Trophoblast cell (in vitro differentiated cells and primary cell): ENCODE data around the gene PCGF3. TPM values are rescaled to one million over a fixed set of nuclear protein-coding genes. Genes with fewer than 3 reads are reported as not detected.
A peak's percentile ranks its signal among the peaks of the same experiment; 100 is the strongest.

Experiments used
- DNase-seq, 2 donors: peaks; one replicate each; pipeline ENCODE4 v3.0.0-alpha.2; 2016
- H2AFZ ChIP-seq: 2 replicates; pipeline ENCODE4 v1.6.1; 2013; ENCODE audit warnings: low read length, moderate library complexity, mild to moderate bottlenecking; ENCODE audit not compliant: insufficient read depth, poor library complexity
- H2AK5ac ChIP-seq: 2 replicates; pipeline ENCODE4 v1.6.1; 2013; ENCODE audit warnings: mild to moderate bottlenecking, low read length
- H2BK120ac ChIP-seq: 2 replicates; pipeline ENCODE4 v1.6.1; 2013; ENCODE audit warnings: low read length, mild to moderate bottlenecking, moderate library complexity; ENCODE audit not compliant: insufficient read depth, poor library complexity
- H2BK12ac ChIP-seq: 2 replicates; pipeline ENCODE4 v1.6.1; 2013; ENCODE audit warnings: mild to moderate bottlenecking, low read length, moderate library complexity
- H2BK5ac ChIP-seq: 2 replicates; pipeline ENCODE4 v1.6.1; 2013; ENCODE audit warnings: low read length, low read depth, moderate library complexity, mild to moderate bottlenecking; ENCODE audit not compliant: poor library complexity
- H3K14ac ChIP-seq: 2 replicates; pipeline ENCODE4 v1.6.1; 2013; ENCODE audit warnings: mild to moderate bottlenecking, low read length
- H3K18ac ChIP-seq: 2 replicates; pipeline ENCODE4 v1.6.1; 2013; ENCODE audit warnings: mild to moderate bottlenecking, low read length
- H3K23ac ChIP-seq: 2 replicates; pipeline ENCODE4 v1.6.1; 2013; ENCODE audit warnings: low read length
- H3K27ac ChIP-seq: 2 replicates; pipeline ENCODE4 v1.5.1; 2013; ENCODE audit warnings: low read depth, mild to moderate bottlenecking, inconsistent platforms, low read length, moderate library complexity
- H3K27me3 ChIP-seq: 2 replicates; pipeline ENCODE4 v1.6.1; 2013; ENCODE audit warnings: inconsistent platforms, mild to moderate bottlenecking, low read length, moderate library complexity; ENCODE audit not compliant: insufficient read depth
- H3K36me3 ChIP-seq, 2 experiments: 1 replicate in 1 of 2; 2 replicates in 1 of 2; pipeline ENCODE4 v1.6.1; 2013; ENCODE audit warnings: low read length in 2 of 2, mild to moderate bottlenecking in 2 of 2, moderate library complexity in 1 of 2; ENCODE audit not compliant: insufficient read depth in 2 of 2, control insufficient read depth in 1 of 2
- H3K4ac ChIP-seq: 2 replicates; pipeline ENCODE4 v1.6.1; 2013; ENCODE audit warnings: low read depth, mild to moderate bottlenecking, low read length, moderate library complexity
- H3K4me1 ChIP-seq, 2 experiments: 1 replicate in 1 of 2; 2 replicates in 1 of 2; pipeline ENCODE4 v1.6.1; 2013; ENCODE audit warnings: low read length in 2 of 2, mild to moderate bottlenecking in 2 of 2, moderate library complexity in 1 of 2; ENCODE audit not compliant: insufficient read depth in 2 of 2, control insufficient read depth in 1 of 2
- H3K4me2 ChIP-seq: 2 replicates; pipeline ENCODE4 v1.6.1; 2013; ENCODE audit warnings: inconsistent platforms, mild to moderate bottlenecking, low read length, moderate library complexity
- H3K4me3 ChIP-seq: 2 replicates; pipeline ENCODE4 v1.5.1; 2013; ENCODE audit warnings: mild to moderate bottlenecking, low read depth, low read length, inconsistent platforms
- H3K79me1 ChIP-seq: one replicate; pipeline ENCODE4 v1.6.1; 2013; ENCODE audit warnings: low read length
- H3K79me2 ChIP-seq: 2 replicates; pipeline ENCODE4 v1.6.1; 2013; ENCODE audit warnings: low read length, mild to moderate bottlenecking; ENCODE audit not compliant: control insufficient read depth, insufficient read depth, poor library complexity
- H3K9ac ChIP-seq: 2 replicates; pipeline ENCODE4 v1.6.1; 2013; ENCODE audit warnings: mild to moderate bottlenecking, low read length
- H3K9me3 ChIP-seq: 2 replicates; pipeline ENCODE4 v1.6.1; 2013; ENCODE audit warnings: low read depth, mild to moderate bottlenecking, control low read depth, inconsistent platforms, low read length; ENCODE audit not compliant: insufficient read depth
- H4K12ac ChIP-seq: 2 replicates; pipeline ENCODE4 v1.6.1; 2013; ENCODE audit warnings: low read depth, mild to moderate bottlenecking, low read length, moderate library complexity
- H4K8ac ChIP-seq: 2 replicates; pipeline ENCODE4 v1.6.1; 2013; ENCODE audit warnings: low read depth, mild to moderate bottlenecking, low read length, moderate library complexity
- H4K91ac ChIP-seq: one replicate; pipeline ENCODE4 v1.6.1; 2013; ENCODE audit warnings: low read depth, mild to moderate bottlenecking, low read length, moderate library complexity
- WGBS: extraction: QIAGEN DNeasy Blood & Tissue Kit; methylation state at CpG from one replicate; pipeline ENCODE4 v1.1.7; 2013; ENCODE audit warnings: missing lambda C conversion rate; ENCODE audit not compliant: insufficient read length, insufficient coverage; ENCODE audit errors: extremely low coverage; 5-methylcytosine and 5-hydroxymethylcytosine counted together
- polyA plus RNA-seq: library from polyadenylated mRNA; stranded (reverse); fragments of 200-250 nt; gene quantifications from 2 replicates; pipeline ENCODE4 v1.2.3, GENCODE V29; 2013

PCGF3 gene, protein sequence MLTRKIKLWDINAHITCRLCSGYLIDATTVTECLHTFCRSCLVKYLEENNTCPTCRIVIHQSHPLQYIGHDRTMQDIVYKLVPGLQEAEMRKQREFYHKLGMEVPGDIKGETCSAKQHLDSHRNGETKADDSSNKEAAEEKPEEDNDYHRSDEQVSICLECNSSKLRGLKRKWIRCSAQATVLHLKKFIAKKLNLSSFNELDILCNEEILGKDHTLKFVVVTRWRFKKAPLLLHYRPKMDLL
- polyA plus RNA-seq, result 63.6 and 66.1 TPM in 2 replicates

DNA sequence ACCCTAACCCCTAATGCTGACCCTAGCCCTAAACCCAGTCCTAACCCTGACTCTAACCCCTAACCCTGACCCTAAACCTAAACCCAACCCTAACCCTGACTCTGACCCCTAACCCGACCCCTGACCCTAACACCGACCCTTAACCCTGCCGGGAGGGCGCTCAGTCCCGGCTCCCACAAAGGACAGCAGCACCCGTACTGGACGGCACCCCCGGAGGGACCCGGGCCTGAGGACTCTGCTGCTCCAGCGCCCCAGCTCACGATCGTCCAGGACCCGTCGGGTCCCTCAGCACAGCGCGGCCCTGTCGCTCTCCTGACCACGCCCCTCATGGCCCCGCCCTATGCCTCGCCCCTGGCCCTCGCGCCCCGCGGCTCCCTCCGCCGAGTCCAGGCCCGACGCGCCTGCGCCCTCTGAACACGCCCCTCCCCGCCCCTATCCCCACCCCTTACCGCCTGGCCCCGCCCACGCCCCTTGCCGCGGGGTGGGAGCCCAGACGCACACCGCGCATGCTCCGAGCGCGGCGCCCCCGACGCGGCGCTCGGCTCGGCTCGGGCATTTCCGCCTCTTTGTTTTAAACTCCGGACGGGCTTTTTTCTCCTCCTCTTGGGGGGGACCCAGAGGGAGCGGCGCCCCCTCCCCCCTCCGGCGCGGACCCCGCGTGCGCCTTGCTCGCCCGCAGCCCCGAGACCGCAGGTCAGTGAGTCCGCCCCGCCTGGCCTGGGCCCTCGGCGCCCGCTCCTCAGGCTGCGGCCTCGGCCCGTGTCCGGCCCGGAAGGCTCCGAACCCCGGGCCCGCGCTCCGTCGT is at the start of gene PCGF3:
Gene PCGF3, plus strand, starts transcription at position 555 of the 805 bp plus-strand sequence. CDS start 27,849 bp downstream, outside the sequence.
- Histone ChIP-seq H3K4me2 (peak within 1 kb of the TSS; percentile 90), H3K18ac (peak within 1 kb of the TSS; percentile 99), H2AFZ (peak within 1 kb of the TSS; percentile 89), H3K4me3 (peak within 1 kb of the TSS; percentile 97), H3K4me1 (peaks cover 21 to 25% of the 10 kb centered on the region in 2 experiments), H3K23ac (peak within 1 kb of the TSS; percentile 54), H3K9ac (peak within 1 kb of the TSS; percentile 100), H2AK5ac (peak within 1 kb of the TSS; percentile 100), H4K91ac (peak within 1 kb of the TSS; percentile 100), H3K27ac (peak within 1 kb of the TSS; percentile 52), H3K79me2 (peaks cover 30% of the 10 kb centered on the region), H3K36me3 (peaks cover 15 to 16% of the 10 kb centered on the region in 2 experiments), H3K14ac (peak within 1 kb of the TSS; percentile 99), H3K27me3 (no peaks in the 10 kb centered on the region), H3K79me1 (peaks cover 12% of the 10 kb centered on the region), H3K9me3 (peaks cover 6% of the 10 kb centered on the region), H3K4ac (peak within 1 kb of the TSS; percentile 100), H2BK5ac (peak within 1 kb of the TSS; percentile 98), H4K12ac (peak within 1 kb of the TSS; percentile 99), H2BK120ac (peak within 1 kb of the TSS; percentile 94), H2BK12ac (no peak within 1 kb of the TSS), H4K8ac (peak within 1 kb of the TSS; percentile 98)
- no CpG with 5 or more reads among the region's 82 CpGs for WGBS
- peak; percentile 93 to 96 for DNase-seq

DNA sequence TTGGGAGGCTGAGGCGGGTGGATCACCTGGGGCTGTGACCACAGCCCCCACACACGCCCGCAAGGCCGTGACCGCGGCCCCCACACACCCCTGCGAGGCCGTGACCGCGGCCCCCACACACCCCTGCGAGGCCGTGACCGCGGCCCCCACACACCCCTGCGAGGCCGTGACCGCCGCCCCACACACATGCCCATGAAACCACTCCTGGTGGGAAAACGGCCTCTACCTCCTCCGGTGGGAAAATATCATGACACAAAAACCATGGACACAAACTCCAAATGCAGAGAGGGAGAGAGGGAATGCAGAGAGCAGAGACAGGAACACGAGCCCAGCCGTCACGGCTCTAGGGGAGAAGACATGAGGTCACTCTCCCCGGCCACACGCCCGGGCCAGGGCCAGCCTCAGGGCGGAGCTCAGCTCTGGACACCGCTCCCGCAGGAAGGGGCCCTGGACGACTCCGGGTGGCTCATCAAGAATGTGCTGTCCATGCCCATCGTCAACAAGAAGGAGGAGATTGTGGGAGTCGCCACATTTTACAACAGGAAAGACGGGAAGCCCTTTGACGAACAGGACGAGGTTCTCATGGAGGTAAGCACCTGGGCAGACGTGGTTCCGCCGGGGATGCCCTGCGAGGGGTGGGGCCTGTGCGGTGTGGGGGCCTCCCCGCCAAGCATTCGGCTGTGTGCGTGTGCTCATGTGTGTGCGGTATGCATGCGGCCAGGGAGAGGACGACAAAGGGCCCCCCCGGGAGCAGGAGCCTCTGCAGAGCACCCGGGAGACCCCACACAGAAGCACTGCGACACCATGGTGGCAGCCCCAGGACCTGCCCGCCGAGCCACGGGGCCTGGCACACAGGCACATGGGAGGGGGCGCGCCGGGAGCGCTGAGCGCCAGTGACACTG is 48.9 kb upstream of the PCGF3 start:
- no peak overlapping the region for H4K8ac ChIP-seq
- H3K18ac ChIP-seq, result no peak overlapping the region
- no peaks in the 10 kb centered on the region for H3K36me3 ChIP-seq
- no peak overlapping the region for H3K4me2 ChIP-seq
- H3K27ac ChIP-seq, result no peak overlapping the region
- no peak overlapping the region for H4K91ac ChIP-seq
- no peak overlapping the region for H3K23ac ChIP-seq
- no peaks in the 10 kb centered on the region for H3K79me2 ChIP-seq
- H3K4me1 ChIP-seq, result peaks cover 4 to 8% of the 10 kb centered on the region in 2 experiments
- no peak for DNase-seq
- no peak overlapping the region for H2AFZ ChIP-seq
- no peak overlapping the region for H2BK120ac ChIP-seq
- H3K14ac ChIP-seq, result no peak overlapping the region
- no peak overlapping the region for H3K4ac ChIP-seq
- no peaks in the 10 kb centered on the region for H3K79me1 ChIP-seq
- H2AK5ac ChIP-seq, result no peak overlapping the region
- no peak overlapping the region for H4K12ac ChIP-seq
- H3K27me3 ChIP-seq, result no peaks in the 10 kb centered on the region
- no CpG with 5 or more reads among the region's 58 CpGs for WGBS
- H3K9me3 ChIP-seq, result peaks cover 12% of the 10 kb centered on the region
- no peak overlapping the region for H2BK12ac ChIP-seq
- no peak overlapping the region for H3K9ac ChIP-seq
- H2BK5ac ChIP-seq, result no peak overlapping the region
- no peak overlapping the region for H3K4me3 ChIP-seq

DNA sequence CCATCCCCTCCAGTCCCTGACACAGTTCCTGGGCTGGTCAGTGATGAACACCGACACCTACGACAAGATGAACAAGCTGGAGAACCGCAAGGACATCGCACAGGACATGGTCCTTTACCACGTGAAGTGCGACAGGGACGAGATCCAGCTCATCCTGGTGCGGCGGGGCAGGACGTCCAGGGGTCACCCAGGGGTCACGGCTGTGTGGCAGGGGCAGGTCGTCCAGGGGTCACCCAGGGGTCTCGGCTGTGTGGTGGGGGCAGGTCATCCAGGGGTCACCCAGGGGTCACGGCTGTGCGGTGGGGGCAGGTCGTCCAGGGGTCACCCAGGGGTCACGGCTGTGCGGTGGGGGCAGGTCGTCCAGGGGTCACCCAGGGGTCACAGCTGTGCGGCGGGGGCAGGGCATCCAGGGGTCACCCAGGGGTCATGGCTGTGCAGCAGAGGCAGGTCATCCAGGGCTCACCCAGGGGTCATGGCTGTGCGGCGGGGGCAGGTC is 48.2 kb upstream of the PCGF3 start:
- H3K27me3 ChIP-seq, result no peaks in the 10 kb centered on the region
- no peak overlapping the region for H2BK12ac ChIP-seq
- H3K23ac ChIP-seq, result no peak overlapping the region
- H3K18ac ChIP-seq, result no peak overlapping the region
- no peak overlapping the region for H3K27ac ChIP-seq
- no peak overlapping the region for H3K4me3 ChIP-seq
- whole genome bisulfite sequencing, result no CpG with 5 or more reads among the region's 23 CpGs
- H3K4me1 ChIP-seq, result peaks cover 4 to 8% of the 10 kb centered on the region in 2 experiments
- no peak overlapping the region for H2AFZ ChIP-seq
- no peak overlapping the region for H3K9ac ChIP-seq
- no peak overlapping the region for H4K8ac ChIP-seq
- H3K36me3 ChIP-seq, result no peaks in the 10 kb centered on the region
- no peaks in the 10 kb centered on the region for H3K79me2 ChIP-seq
- no peaks in the 10 kb centered on the region for H3K79me1 ChIP-seq
- H2BK120ac ChIP-seq, result no peak overlapping the region
- H2BK5ac ChIP-seq, result no peak overlapping the region
- no peak overlapping the region for H2AK5ac ChIP-seq
- no peak overlapping the region for H3K4me2 ChIP-seq
- no peak overlapping the region for H4K12ac ChIP-seq
- H3K4ac ChIP-seq, result no peak overlapping the region
- no peak overlapping the region for H4K91ac ChIP-seq
- no peak for DNase-seq
- H3K14ac ChIP-seq, result no peak overlapping the region
- peaks cover 12% of the 10 kb centered on the region for H3K9me3 ChIP-seq
